ENCODE measurements around the gene RPGR. TPM values are rescaled to one million over a fixed set of nuclear protein-coding genes. Genes with fewer than 3 reads are reported as not detected.

RPGR gene
- total and polyA plus RNA-seq, 9 of the 15 experiments (the other 6 are each of a cell fraction or from before 2014, with no cell fraction given), result 2.1 to 7.9 (median 5.7) TPM

- WGBS (ENCODE audit: insufficient coverage, low coverage, missing lambda C conversion rate), result 29% methylated on average over 4 of the region's 4 CpGs
Observed at GRCh38 chrX:38304010-38304409, 23.3 kb downstream of the RPGR start.

More at GRCh38 chrX:38304010-38304409, 23.3 kb downstream of the RPGR start:
- H4K20me1 ChIP-seq (replicated peaks; ENCODE audit: control insufficient read depth, insufficient read depth, low read length), result no peaks in the 10 kb centered on the region
- TF ChIP-seq, protein P1, sequence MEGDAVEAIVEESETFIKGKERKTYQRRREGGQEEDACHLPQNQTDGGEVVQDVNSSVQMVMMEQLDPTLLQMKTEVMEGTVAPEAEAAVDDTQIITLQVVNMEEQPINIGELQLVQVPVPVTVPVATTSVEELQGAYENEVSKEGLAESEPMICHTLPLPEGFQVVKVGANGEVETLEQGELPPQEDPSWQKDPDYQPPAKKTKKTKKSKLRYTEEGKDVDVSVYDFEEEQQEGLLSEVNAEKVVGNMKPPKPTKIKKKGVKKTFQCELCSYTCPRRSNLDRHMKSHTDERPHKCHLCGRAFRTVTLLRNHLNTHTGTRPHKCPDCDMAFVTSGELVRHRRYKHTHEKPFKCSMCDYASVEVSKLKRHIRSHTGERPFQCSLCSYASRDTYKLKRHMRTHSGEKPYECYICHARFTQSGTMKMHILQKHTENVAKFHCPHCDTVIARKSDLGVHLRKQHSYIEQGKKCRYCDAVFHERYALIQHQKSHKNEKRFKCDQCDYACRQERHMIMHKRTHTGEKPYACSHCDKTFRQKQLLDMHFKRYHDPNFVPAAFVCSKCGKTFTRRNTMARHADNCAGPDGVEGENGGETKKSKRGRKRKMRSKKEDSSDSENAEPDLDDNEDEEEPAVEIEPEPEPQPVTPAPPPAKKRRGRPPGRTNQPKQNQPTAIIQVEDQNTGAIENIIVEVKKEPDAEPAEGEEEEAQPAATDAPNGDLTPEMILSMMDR (IDR thresholded peaks at IDR 0.05 in 2 of 3, conservative IDR thresholded peaks at IDR 0.05 in 1 of 3; ENCODE audit: insufficient read depth in 2 of 3, low read depth in 1 of 3, low read length in 3 of 3), result peak; percentile 11 to 36 (median 15); a peak in 2 of 6 replicates
- no peak for TF ChIP-seq CBX1 (IDR thresholded peaks at IDR 0.05; ENCODE audit: low read depth)
- 0 out of 4 replicates have a peak, but pooled peaks of 1 of the 2 experiments have one; percentile 5 for TF ChIP-seq RAD21 (CRISPR knock-in tag; conservative IDR thresholded peaks at IDR 0.05 in 1 of 2, IDR thresholded peaks at IDR 0.05 in 1 of 2)
- no peak for TF ChIP-seq MTF1 (CRISPR knock-in tag; IDR thresholded peaks at IDR 0.05; ENCODE audit: borderline replicate concordance)
- no peak for TF ChIP-seq NR1H2 (CRISPR knock-in tag; IDR thresholded peaks at IDR 0.05)
- TF ChIP-seq ZC3H11A (IDR thresholded peaks at IDR 0.05; ENCODE audit: low read depth, low read length), result no peak
- no peak for TF ChIP-seq BRD9 (IDR thresholded peaks at IDR 0.05; ENCODE audit: low read depth, partially characterized antibody)
- TF ChIP-seq TAF7 (tag; IDR thresholded peaks at IDR 0.05), result no peak
- TF ChIP-seq GTF2E2 (tag; IDR thresholded peaks at IDR 0.05), result no peak
- POLR2A ChIA-PET, result interaction anchor here (0.6 to 1.4 kb wide), 2 partner anchors 23 to 647 kb away, joined by 3 to 4 read pairs; partner anchors contain the start of gene RPGR
- H3K4me1 ChIP-seq (replicated peaks in 1 of 2; ENCODE audit: control insufficient read depth in 2 of 2, insufficient read depth in 2 of 2, low read length in 2 of 2), result no peaks in the 10 kb centered on the region
- CTCF ChIA-PET (ENCODE audit: low intra/inter-chr PET ratio), result no interaction called here
- no peaks in the 10 kb centered on the region for H3K9me1 ChIP-seq (ENCODE audit: control insufficient read depth, insufficient read depth, low read length)
- no peak overlapping the region for H3K4me2 ChIP-seq (ENCODE audit: insufficient read depth, low read length)
- peak; percentile 57; the same call in 1 of the 3 replicates for ATAC-seq
- BruUV-seq (replicated peaks), result no TSS peak
- no peak overlapping the region for H3K4me3 ChIP-seq
- H2AFZ ChIP-seq (ENCODE audit: low read depth, low read length), result no peak overlapping the region
- H3K9ac ChIP-seq (ENCODE audit: insufficient read depth in 1 of 2, low read depth in 2 of 2, low read length in 2 of 2), result no peak overlapping the region
- no peaks in the 10 kb centered on the region for H3K9me3 ChIP-seq (replicated peaks; ENCODE audit: control insufficient read depth, insufficient read depth, low read depth, low read length)
- no peak overlapping the region for H3K27ac ChIP-seq (ENCODE audit: extremely low read depth, low read depth, low read length)
- no peaks in the 10 kb centered on the region for H3K79me2 ChIP-seq (ENCODE audit: control insufficient read depth, insufficient read depth, low read length)
- H3K36me3 ChIP-seq (ENCODE audit: control insufficient read depth, insufficient read depth, low read length), result no peaks in the 10 kb centered on the region
- peak in 3 of 4 experiments; percentile 9 to 11 (median 11) for DNase-seq (ENCODE audit: extremely low read depth in 1 of 4, low spot score in 3 of 4)
- intact Hi-C loops (cut with micrococcal nuclease) (no loop called here), in situ Hi-C loops (cut with MboI) (no loop called here)
- H3K27me3 ChIP-seq (ENCODE audit: control insufficient read depth in 2 of 2, insufficient read depth in 2 of 2, low read length in 2 of 2), result no peaks in the 10 kb centered on the region
- FAIRE-seq, result no peak
